Smooth muscle cell (in vitro differentiated cells): ENCODE measurements around the gene MOB3B. TPM values are rescaled to one million over a fixed set of nuclear protein-coding genes. Genes with fewer than 3 reads are reported as not detected.

Experiments
- DNase-seq: peaks from one replicate; lab custom pipeline; 2025; ENCODE audit not compliant: unreplicated experiment; lab: John Stamatoyannopoulos, UW
- H2AFZ ChIP-seq: fragments of 200-600 bp; sonication (generic); 2 replicates; pipeline ENCODE4 v1.6.0; 2016; ENCODE audit warnings: antibody characterized with exemption, low read depth, mild to moderate bottlenecking
- H3F3A ChIP-seq: fragments of 200-600 bp; sonication (generic); 2 replicates; pipeline ENCODE4 v1.6.0; 2017; ENCODE audit warnings: antibody characterized with exemption, low read depth
- H3K27ac ChIP-seq: fragments of 200-600 bp; sonication (generic); 2 replicates; pipeline ENCODE4 v1.5.1; 2016; ENCODE audit warnings: low read depth, mild to moderate bottlenecking
- H3K27me3 ChIP-seq: fragments of 200-600 bp; sonication (generic); 2 replicates; pipeline ENCODE4 v1.6.1; 2016; ENCODE audit warnings: low read depth, mild to moderate bottlenecking
- H3K36me3 ChIP-seq: fragments of 200-600 bp; sonication (generic); 2 replicates; pipeline ENCODE4 v1.5.1; 2016; ENCODE audit warnings: low read depth
- H3K4me1 ChIP-seq: fragments of 200-600 bp; sonication (generic); 2 replicates; pipeline ENCODE4 v1.5.1; 2016; ENCODE audit warnings: low read depth
- H3K4me2 ChIP-seq: fragments of 200-600 bp; sonication (generic); 2 replicates; pipeline ENCODE4 v1.6.0; 2016; ENCODE audit warnings: mild to moderate bottlenecking
- H3K4me3 ChIP-seq: fragments of 200-600 bp; sonication (generic); 2 replicates; pipeline ENCODE4 v1.5.1; 2016; ENCODE audit warnings: mild to moderate bottlenecking
- H3K79me2 ChIP-seq: fragments of 200-600 bp; sonication (generic); 2 replicates; pipeline ENCODE4 v1.6.0; 2016; ENCODE audit warnings: low read depth, mild to moderate bottlenecking
- H3K9ac ChIP-seq: fragments of 200-600 bp; sonication (generic); 2 replicates; pipeline ENCODE4 v1.6.0; 2016; ENCODE audit warnings: low read depth
- H3K9me3 ChIP-seq: fragments of 200-600 bp; sonication (generic); replicated peaks from 2 replicates; pipeline ENCODE4 v1.5.1; 2016; ENCODE audit warnings: low read depth
- H4K20me1 ChIP-seq: fragments of 200-600 bp; sonication (generic); 2 replicates; pipeline ENCODE4 v1.6.0; 2016; ENCODE audit warnings: low read depth
- CTCF ChIP-seq: fragments of 200-600 bp; sonication (generic); IDR thresholded peaks from 2 replicates; pipeline ENCODE4 v1.5.1; 2017; ENCODE audit warnings: borderline replicate concordance, mild to moderate bottlenecking, antibody characterized with exemption; ENCODE audit not compliant: insufficient read depth, poor library complexity, severe bottlenecking
- WGBS: methylation state at CpG from one replicate; pipeline ENCODE4 v1.1.7; 2016; ENCODE audit warnings: low lambda C conversion rate; 5-methylcytosine and 5-hydroxymethylcytosine counted together
- polyA plus RNA-seq: library from polyadenylated mRNA; unstranded; fragments of >200 nt; fragmentation: Nextera tagmentation; extraction: Ambion mirVana; gene quantifications from 2 replicates; pipeline ENCODE4 v1.2.1, GENCODE V29; 2016
- total RNA-seq: library from RNA; depleted of rRNA; stranded (reverse); fragments of >200 nt; gene quantifications from 2 replicates; pipeline ENCODE4 v1.2.3, GENCODE V29; 2014

MOB3B gene
- total and polyA plus RNA-seq, 2 experiments from 2014 or later = 1.7 to 5.8 TPM

DNA sequence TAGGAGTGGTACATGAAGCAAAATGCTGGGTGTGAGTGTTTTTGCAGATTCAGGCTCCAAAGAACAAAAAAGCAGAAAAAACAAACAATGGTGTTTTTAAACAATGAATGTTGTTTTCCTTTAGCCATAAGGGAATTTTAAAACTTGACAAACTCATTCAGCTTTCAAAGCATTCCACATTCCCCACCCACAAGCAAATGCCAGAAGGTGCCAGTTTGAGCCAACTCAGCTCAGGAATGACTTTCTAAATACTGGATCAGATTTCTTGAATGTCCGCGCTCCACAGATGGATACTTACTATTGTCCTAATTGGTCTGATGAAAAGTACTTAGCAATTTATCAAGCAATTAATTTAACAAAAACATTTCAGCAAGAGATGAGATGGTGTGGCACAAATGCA, 12.9 kb upstream of the MOB3B start:
- Histone ChIP-seq H3K4me3 (no peak overlapping the region), H3K27ac (no peak overlapping the region), H4K20me1 (no peaks in the 10 kb centered on the region), H2AFZ (no peak overlapping the region), H3K4me2 (no peak overlapping the region), H3K36me3 (no peaks in the 10 kb centered on the region), H3K4me1 (no peaks in the 10 kb centered on the region), H3K9me3 (no peaks in the 10 kb centered on the region), H3K27me3 (no peaks in the 10 kb centered on the region), H3K79me2 (no peaks in the 10 kb centered on the region), H3K9ac (no peak overlapping the region), H3F3A (no peaks in the 10 kb centered on the region)
- DNase-seq = no peak
- WGBS = 95% methylated on average over 2 of the region's 2 CpGs
- TF ChIP-seq CTCF = no peak

DNA sequence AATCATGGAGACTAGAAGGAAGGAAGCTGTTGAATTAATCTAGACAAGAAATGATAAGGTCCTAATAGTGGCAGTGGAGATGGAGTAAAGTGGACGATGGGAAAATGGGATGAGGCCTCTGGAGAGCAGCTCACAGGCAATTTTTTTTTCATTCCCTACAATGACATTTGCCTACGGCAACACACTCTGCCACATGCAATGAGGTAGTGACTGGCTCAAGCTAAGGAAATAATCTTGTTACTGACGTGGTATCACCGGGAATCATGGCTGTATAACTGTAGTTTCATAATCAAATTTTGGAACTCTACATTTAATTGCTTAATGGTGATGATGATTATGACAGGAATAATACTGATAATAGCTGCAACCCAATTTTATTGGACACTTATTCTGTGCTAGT, 12.1 kb upstream of the MOB3B start:
- H3K79me2 ChIP-seq = no peaks in the 10 kb centered on the region
- TF ChIP-seq CTCF = no peak

DNA sequence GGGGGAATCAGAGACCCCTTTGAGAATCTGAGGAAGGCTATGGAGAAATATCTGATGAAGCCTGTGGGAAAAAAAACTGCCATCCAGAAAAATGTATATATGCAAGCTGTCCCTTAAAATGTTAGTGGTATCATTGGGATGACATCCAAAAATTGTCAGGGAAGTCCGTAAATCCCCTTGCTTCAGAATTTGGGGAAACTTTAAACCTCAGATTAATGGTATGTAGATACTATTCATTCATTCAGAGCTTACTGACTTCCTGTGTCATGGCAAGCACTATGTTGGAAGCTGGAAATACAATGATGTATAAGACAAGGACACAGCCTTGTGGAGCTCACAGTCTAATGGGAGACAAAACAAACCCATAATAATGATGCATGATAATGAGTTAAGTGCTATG, 10.9 kb upstream of the MOB3B start:
- H4K20me1 ChIP-seq = no peaks in the 10 kb centered on the region
- H3K79me2 ChIP-seq = no peaks in the 10 kb centered on the region
- H3K4me3 ChIP-seq = no peak overlapping the region
- no peak overlapping the region for H2AFZ ChIP-seq
- H3K4me2 ChIP-seq = peak overlapping the region; percentile 22
- no peaks in the 10 kb centered on the region for H3K9me3 ChIP-seq
- H3F3A ChIP-seq = no peaks in the 10 kb centered on the region
- TF ChIP-seq CTCF = no peak
- H3K4me1 ChIP-seq = no peaks in the 10 kb centered on the region
- H3K27ac ChIP-seq = peak overlapping the region; percentile 1
- no peak overlapping the region for H3K9ac ChIP-seq
- 68% methylated on average over 1 of the region's 1 CpG for WGBS
- DNase-seq = no peak
- no peaks in the 10 kb centered on the region for H3K36me3 ChIP-seq
- H3K27me3 ChIP-seq = no peaks in the 10 kb centered on the region

More for the DNA sequence above, 12.1 kb upstream of the MOB3B start:
- Histone ChIP-seq H3K4me1 (no peaks in the 10 kb centered on the region), H4K20me1 (no peaks in the 10 kb centered on the region), H3F3A (no peaks in the 10 kb centered on the region), H3K4me2 (no peak overlapping the region), H3K27ac (no peak overlapping the region), H3K9me3 (no peaks in the 10 kb centered on the region), H2AFZ (no peak overlapping the region), H3K27me3 (no peaks in the 10 kb centered on the region), H3K36me3 (no peaks in the 10 kb centered on the region), H3K9ac (no peak overlapping the region), H3K4me3 (no peak overlapping the region)
- WGBS = 98% methylated on average over 4 of the region's 4 CpGs
- DNase-seq = no peak
